DOHH2 (cell line): ENCODE results near the gene COPS9.

ENCODE experiments used
- CTCF ChIP-seq: fragments of 200-600 bp; sonication (generic); IDR thresholded peaks from one replicate; pipeline ENCODE4 v1.5.1; 2014; ENCODE audit warnings: antibody characterized with exemption, mild to moderate bottlenecking, low read depth, low read length; ENCODE audit not compliant: poor library complexity, severe bottlenecking
- EZH2phosphoT487 ChIP-seq: fragments of 200-600 bp; sonication (generic); IDR thresholded peaks from 2 replicates; pipeline ENCODE4 v1.6.1; 2017; ENCODE audit warnings: borderline replicate concordance, mild to moderate bottlenecking, antibody characterized with exemption, low read length, moderate library complexity, mixed read lengths

- no peak for TF ChIP-seq CTCF
- TF ChIP-seq EZH2phosphoT487, result no peak
These were observed 1.1 kb downstream of the COPS9 start for GRCh38 chr2:240134956-240135520.
